Tibial artery (tissue), 4 donors: Measurements from ENCODE around the gene HADHA.
A peak's percentile ranks its signal among the peaks of the same experiment; 100 is the strongest.

Experiments used
- DNase-seq, 2 donors: peaks; one replicate each; pipeline ENCODE4 v3.0.0-alpha.2; 2019
- H3K27ac ChIP-seq, 2 donors: fragments of 200-600 bp; sonication (generic) in 1 of 2; 1 replicate in 1 of 2; 2 replicates in 1 of 2; pipeline ENCODE4 v1.5.1; 2018 to 2019; ENCODE audit warnings: mild to moderate bottlenecking in 1 of 2
- H3K27me3 ChIP-seq, 2 donors: fragments of 200-600 bp; sonication (generic) in 1 of 2; one replicate each; pipeline versions ENCODE4 v1.5.1 to v1.6.0; 2016 to 2019
- H3K36me3 ChIP-seq, 3 donors: fragments of 200-600 bp; sonication (generic) in 2 of 3; one replicate each; pipeline ENCODE4 v1.5.1; 2016 to 2019; ENCODE audit warnings: mild to moderate bottlenecking in 2 of 3
- H3K4me1 ChIP-seq, 4 donors: fragments of 200-600 bp; sonication (generic) in 2 of 4; 1 replicate in 3 of 4; 2 replicates in 1 of 4; pipeline ENCODE4 v1.5.1; 2016 to 2019
- H3K4me3 ChIP-seq, 2 donors: fragments of 200-600 bp; sonication (generic) in 1 of 2; 1 replicate in 1 of 2; 2 replicates in 1 of 2; pipeline ENCODE4 v1.5.1; 2018 to 2019; ENCODE audit warnings: mild to moderate bottlenecking in 2 of 2
- H3K9me3 ChIP-seq, 3 donors: fragments of 200-600 bp; sonication (generic) in 1 of 3; one replicate each; pipeline ENCODE4 v1.5.1; 2016 to 2019
- intact Hi-C: fragments of 100-400 bp; cut with DNase I; formaldehyde crosslinking; loops from one replicate; pipeline ENCODE4 v1.15.0; 2023; ENCODE audit warnings: low total_unique reads
- TF ChIP-seq, protein P1 (sequence below), 2 experiments: fragments of 200-600 bp in 1 of 2; fragments of 450-650 bp in 1 of 2; IDR thresholded peaks; one replicate each; pipeline ENCODE4 v1.5.1; 2017 to 2019; ENCODE audit warnings: antibody characterized with exemption in 2 of 2, mild to moderate bottlenecking in 1 of 2, moderate library complexity in 1 of 2

The HADHA gene

DNA sequence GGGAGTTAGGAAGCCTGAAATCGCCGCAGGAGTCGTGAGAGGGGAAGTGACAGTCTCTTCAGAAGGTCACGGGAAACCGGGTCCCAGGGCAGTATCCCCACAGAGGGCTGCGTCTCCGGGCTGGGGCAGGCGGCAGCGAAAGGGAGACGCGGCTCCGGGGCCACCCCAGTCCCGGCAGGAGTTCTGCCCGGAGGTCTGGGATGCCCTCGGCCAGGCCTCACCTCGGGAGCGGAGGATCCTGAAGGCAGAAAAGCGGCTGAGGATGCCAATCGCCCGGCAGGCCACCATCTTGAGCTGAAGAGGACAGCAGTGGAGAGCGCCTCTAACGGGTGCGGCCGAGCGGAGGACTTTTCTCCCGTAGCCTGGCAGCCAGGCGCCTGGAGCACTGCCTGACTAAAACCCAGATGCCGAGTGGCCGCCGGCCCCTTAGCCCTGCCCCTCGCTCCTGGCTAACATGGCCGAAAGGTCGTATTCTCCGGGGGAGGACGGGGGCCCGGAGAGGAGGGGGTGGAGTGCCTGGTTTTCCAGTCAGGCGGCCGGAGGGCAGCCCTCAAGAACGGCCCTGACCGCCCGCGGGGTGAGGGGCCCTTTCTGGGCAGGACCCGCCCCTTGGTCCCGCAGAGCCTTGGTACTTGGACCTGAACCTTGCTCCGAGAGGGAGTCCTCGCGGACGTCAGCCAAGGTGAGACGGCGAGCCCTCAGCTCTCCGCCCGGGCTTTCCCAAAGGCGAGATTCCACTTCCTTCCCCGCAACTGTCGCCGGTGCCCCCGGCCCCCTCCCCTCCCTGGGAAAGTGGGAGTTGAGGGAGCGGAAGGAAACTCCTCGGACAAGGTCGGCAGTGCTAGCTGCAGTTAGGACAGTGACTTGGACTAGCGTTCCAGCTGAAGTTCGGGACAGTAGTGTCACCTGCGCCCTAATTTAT lies at the start of gene HADHA, which contains the start of gene HADHB:
Gene HADHA (minus strand): TSS at position 324 of the 922 bp plus-strand sequence. CDS start 36 bp downstream, at position 288.
Gene HADHB (plus strand): TSS at position 631 of the 922 bp plus-strand sequence. CDS start 9,316 bp downstream, outside the sequence.
- TF ChIP-seq, protein P1, sequence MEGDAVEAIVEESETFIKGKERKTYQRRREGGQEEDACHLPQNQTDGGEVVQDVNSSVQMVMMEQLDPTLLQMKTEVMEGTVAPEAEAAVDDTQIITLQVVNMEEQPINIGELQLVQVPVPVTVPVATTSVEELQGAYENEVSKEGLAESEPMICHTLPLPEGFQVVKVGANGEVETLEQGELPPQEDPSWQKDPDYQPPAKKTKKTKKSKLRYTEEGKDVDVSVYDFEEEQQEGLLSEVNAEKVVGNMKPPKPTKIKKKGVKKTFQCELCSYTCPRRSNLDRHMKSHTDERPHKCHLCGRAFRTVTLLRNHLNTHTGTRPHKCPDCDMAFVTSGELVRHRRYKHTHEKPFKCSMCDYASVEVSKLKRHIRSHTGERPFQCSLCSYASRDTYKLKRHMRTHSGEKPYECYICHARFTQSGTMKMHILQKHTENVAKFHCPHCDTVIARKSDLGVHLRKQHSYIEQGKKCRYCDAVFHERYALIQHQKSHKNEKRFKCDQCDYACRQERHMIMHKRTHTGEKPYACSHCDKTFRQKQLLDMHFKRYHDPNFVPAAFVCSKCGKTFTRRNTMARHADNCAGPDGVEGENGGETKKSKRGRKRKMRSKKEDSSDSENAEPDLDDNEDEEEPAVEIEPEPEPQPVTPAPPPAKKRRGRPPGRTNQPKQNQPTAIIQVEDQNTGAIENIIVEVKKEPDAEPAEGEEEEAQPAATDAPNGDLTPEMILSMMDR (IDR thresholded peaks at IDR 0.05) = peak; percentile 24 to 38
- intact Hi-C loops = loop anchor here (5.0 kb wide), 1 partner anchor 88 kb away; no protein-coding TSS in a partner anchor
- H3K27ac ChIP-seq = peak within 1 kb of the TSS; percentile 90 to 92

DNA sequence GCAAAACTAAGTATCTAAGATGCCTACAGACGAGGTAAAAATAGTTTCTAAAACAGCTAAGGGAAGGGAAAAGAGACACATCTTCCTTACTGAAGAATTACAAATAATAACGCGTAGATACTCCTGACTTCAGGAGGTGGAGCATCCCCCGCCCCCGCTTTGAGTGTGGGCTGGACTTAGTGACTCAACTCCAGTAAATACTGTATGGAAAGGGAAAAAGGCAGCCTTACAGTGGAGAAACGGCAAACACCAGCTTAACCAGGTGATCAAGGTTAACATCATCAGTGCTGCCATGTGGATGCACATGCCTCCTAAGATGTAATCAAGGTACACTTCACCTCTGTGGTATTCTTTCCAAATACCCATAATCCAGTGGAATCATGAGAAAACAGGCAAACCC lies 48.2 kb upstream of the HADHA start:
- Histone ChIP-seq H3K27ac (no peak overlapping the region), H3K9me3 (no peaks in the 10 kb centered on the region), H3K4me3 (no peak overlapping the region), H3K27me3 (no peaks in the 10 kb centered on the region), H3K36me3 (peaks cover 5 to 31% (median 16%) of the 10 kb centered on the region in 3 donors), H3K4me1 (no peaks in the 10 kb centered on the region)
- intact Hi-C loops = no loop called here
- TF ChIP-seq, protein P1 (IDR thresholded peaks at IDR 0.05) = no peak
- DNase-seq = no peak

More for the DNA sequence above, at the start of gene HADHA, which contains the start of gene HADHB:
- Histone ChIP-seq H3K4me3 (peak within 1 kb of the TSS; percentile 76 to 83), H3K27me3 (no peaks in the 10 kb centered on the region), H3K4me1 (peaks cover 0 to 47% (median 22%) of the 10 kb centered on the region in 4 donors), H3K36me3 (no peaks in the 10 kb centered on the region), H3K9me3 (no peaks in the 10 kb centered on the region)
- DNase-seq = peak; percentile 87 to 92

DNA sequence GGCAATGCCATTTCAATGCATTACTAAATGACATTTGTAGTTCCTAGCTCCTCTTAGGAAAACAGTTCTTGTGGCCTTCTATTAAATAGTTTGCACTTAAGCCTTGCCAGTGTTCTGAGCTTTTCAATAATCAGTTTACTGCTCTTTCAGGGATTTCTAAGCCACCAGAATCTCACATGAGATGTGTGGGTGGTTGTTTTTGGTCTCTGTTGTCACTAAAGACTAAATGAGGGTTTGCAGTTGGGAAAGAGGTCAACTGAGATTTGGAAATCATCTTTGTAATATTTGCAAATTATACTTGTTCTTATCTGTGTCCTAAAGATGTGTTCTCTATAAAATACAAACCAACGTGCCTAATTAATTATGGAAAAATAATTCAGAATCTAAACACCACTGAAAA lies 45.6 kb upstream of the HADHA start:
- DNase-seq = no peak
- Histone ChIP-seq H3K36me3 (peaks cover 25 to 56% (median 33%) of the 10 kb centered on the region in 3 donors), H3K4me1 (no peaks in the 10 kb centered on the region), H3K4me3 (no peak overlapping the region), H3K27me3 (no peaks in the 10 kb centered on the region), H3K9me3 (no peaks in the 10 kb centered on the region), H3K27ac (no peak overlapping the region)
- intact Hi-C loops = no loop called here
- TF ChIP-seq, protein P1 (IDR thresholded peaks at IDR 0.05) = no peak

DNA sequence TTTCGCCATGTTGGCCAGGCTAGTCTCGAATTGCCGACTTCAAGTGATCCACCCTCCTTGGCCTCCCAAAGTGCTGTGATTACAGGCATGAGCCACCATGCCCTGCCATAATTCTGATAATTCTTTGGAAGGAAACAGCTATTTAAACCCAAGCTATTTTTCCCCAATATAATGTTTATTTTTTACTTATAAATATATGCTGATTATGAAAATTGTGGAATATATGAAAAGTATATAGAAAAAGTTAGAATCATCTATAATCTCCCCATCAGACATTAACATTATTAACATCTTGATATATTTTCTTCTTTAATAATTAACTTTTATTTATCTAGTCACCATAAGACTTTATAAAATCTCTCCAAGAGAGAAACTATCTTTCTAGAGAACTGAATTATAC lies 41.5 kb upstream of the HADHA start:
- H3K27me3 ChIP-seq = no peaks in the 10 kb centered on the region
- TF ChIP-seq, protein P1 (IDR thresholded peaks at IDR 0.05) = no peak
- no peak overlapping the region for H3K27ac ChIP-seq
- H3K4me3 ChIP-seq = no peak overlapping the region
- no peaks in the 10 kb centered on the region for H3K4me1 ChIP-seq
- no peak for DNase-seq
- intact Hi-C loops = no loop called here
- H3K9me3 ChIP-seq = no peaks in the 10 kb centered on the region
- H3K36me3 ChIP-seq = peaks cover 64 to 97% (median 72%) of the 10 kb centered on the region in 3 donors

DNA sequence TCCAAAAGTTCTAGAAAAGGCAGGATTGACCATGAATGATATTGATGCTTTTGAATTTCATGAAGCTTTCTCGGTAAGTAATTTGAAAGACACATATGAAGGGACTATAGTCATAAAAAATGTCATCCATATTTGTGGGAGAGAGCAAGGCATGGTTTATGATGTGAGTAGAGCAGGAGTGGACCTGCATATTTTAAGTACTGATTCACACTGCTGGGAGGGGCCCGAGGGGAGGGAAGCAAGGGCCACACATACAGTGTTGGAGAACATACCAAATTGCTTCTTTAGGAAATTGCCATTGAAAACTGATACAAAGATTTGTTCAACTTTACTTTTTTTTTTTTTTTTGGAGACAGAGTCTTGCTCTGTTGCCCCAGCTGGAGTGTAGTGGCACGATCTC lies 39.7 kb upstream of the HADHA start:
- no peak overlapping the region for H3K4me3 ChIP-seq
- no peaks in the 10 kb centered on the region for H3K9me3 ChIP-seq
- no peaks in the 10 kb centered on the region for H3K27me3 ChIP-seq
- peaks cover 80 to 99% (median 82%) of the 10 kb centered on the region in 3 donors for H3K36me3 ChIP-seq
- DNase-seq = no peak
- intact Hi-C loops = no loop called here
- TF ChIP-seq, protein P1 (IDR thresholded peaks at IDR 0.05) = no peak
- H3K27ac ChIP-seq = no peak overlapping the region
- no peaks in the 10 kb centered on the region for H3K4me1 ChIP-seq
